Psoas muscle (tissue), 8 donors: ENCODE results near the gene CATSPER2. TPM values are rescaled to one million over a fixed set of nuclear protein-coding genes. Genes with fewer than 3 reads are reported as not detected.
A peak's percentile ranks its signal among the peaks of the same experiment; 100 is the strongest.
"Not testable (repeated sequence)": the region's sequence is repeated elsewhere in the genome, so short reads cannot be mapped to it uniquely, and the experiment has no call there.

ENCODE experiments used
- ATAC-seq, 4 donors: fragments of 200-7000 bp; cut with Tn5 transposase; one replicate each; pipeline ENCODE4 v1.9.1; 2020; ENCODE audit warnings: moderate library complexity in 3 of 4, mild to moderate bottlenecking in 2 of 4
- DNase-seq, 2 donors: peaks; one replicate each; pipeline ENCODE4 v3.0.0-alpha.2; 2020
- H3K27ac ChIP-seq: fragments of 200-600 bp; one replicate; pipeline ENCODE4 v1.8.0; 2022
- H3K27me3 ChIP-seq, 3 donors: fragments of 200-600 bp in 1 of 3; one replicate each; pipeline versions ENCODE4 v1.6.1 to v1.8.0; 2013 to 2022; ENCODE audit warnings: low read length in 2 of 3, mild to moderate bottlenecking in 2 of 3, moderate library complexity in 1 of 3; ENCODE audit not compliant: insufficient read depth in 3 of 3
- H3K36me3 ChIP-seq, 2 donors: fragments of 200-600 bp in 1 of 2; one replicate each; pipeline versions ENCODE4 v1.6.1 to v1.8.0; 2013 to 2022; ENCODE audit warnings: low read depth in 1 of 2, mild to moderate bottlenecking in 1 of 2, moderate library complexity in 1 of 2; ENCODE audit not compliant: insufficient read depth in 1 of 2
- H3K4me1 ChIP-seq: fragments of 200-600 bp; one replicate; pipeline ENCODE4 v1.8.0; 2022
- H3K4me3 ChIP-seq: fragments of 200-600 bp; one replicate; pipeline ENCODE4 v1.8.0; 2022; ENCODE audit warnings: mild to moderate bottlenecking
- H3K9me3 ChIP-seq: fragments of 200-600 bp; one replicate; pipeline ENCODE4 v1.8.0; 2022
- WGBS, 3 donors: extraction: QIAGEN DNeasy Blood & Tissue Kit; methylation state at CpG; one replicate each; pipeline versions ENCODE4 v1.1.6 to v1.1.7; 2013; 5-methylcytosine and 5-hydroxymethylcytosine counted together
- intact Hi-C, 2 donors: fragments of 100-400 bp; cut with DNase I; formaldehyde crosslinking; loops; one replicate each; pipeline versions ENCODE4 v1.11.0 to v1.14.2; 2022
- polyA plus RNA-seq, 3 donors: library from polyadenylated mRNA; stranded (reverse); fragments of 200-250 nt; gene quantifications; one replicate each; pipeline ENCODE4 v1.2.3, GENCODE V29; 2013
- total RNA-seq, 4 donors: library from RNA; stranded (reverse); fragmentation: NEBNext Ultra II Directional in 2 of 4; extraction: Animal tissue kit (Norgen Biotek cat#: 25700) in 2 of 4; gene quantifications; one replicate each; pipeline versions ENCODE4 v1.2.1 to v1.2.4, GENCODE V29; 2021 to 2023
- donor health status: healthy with polysubstance abuse.
- donor health status: DM: no; HTN: no; CAD: no; lungs with moderate emphysema.
- donor health status: Bipolar disorder and iron deficiency.
- donor health status: healthy.
- donor health status: DM: yes; HTN: yes; CAD: no.
- donor health status: DM: no; HTN: no; CAD: no.
- donor health status: DM: no; HTN: no; CAD: no.
- donor health status: DM: yes; HTN: yes; CAD: no.

The CATSPER2 gene
- total and polyA plus RNA-seq, 7 donors = 0.80 to 3.2 (median 1.3) TPM

GRCh38 chr15:43593328-43594190 lies 55.1 kb downstream of the CATSPER2 start, which contains the start of gene CKMT1B:
Gene CKMT1B, plus strand, starts transcription at chr15:43594027. Its CDS starts 192 bp downstream, at chr15:43594219.
- H3K36me3 ChIP-seq, H3K4me3 ChIP-seq, DNase-seq, H3K27ac ChIP-seq, intact Hi-C loops, H3K4me1 ChIP-seq, H3K27me3 ChIP-seq, H3K9me3 ChIP-seq: not testable (repeated sequence)
- ATAC-seq = peak; percentile 33 to 50 (median 37)
- WGBS, 3 donors = no CpG with 5 or more reads among the region's 43 CpGs

GRCh38 chr15:43592841-43593240 lies 55.8 kb downstream of the CATSPER2 start:
- H3K9me3 ChIP-seq, intact Hi-C loops, H3K4me1 ChIP-seq, DNase-seq, H3K27me3 ChIP-seq, H3K36me3 ChIP-seq, ATAC-seq, H3K4me3 ChIP-seq, H3K27ac ChIP-seq: not testable (repeated sequence)
- 14 to 21% (median 16%) methylated on average over 4 of the region's 8 CpGs for WGBS, 3 donors

- ATAC-seq = peak; percentile 99 to 100 (median 99)
- WGBS, 3 donors = no CpG with 5 or more reads among the region's 54 CpGs
Observed at GRCh38 chr15:43589778-43590466, 58.7 kb downstream of the CATSPER2 start, which contains the start of gene PPIP5K1. Gene PPIP5K1, minus strand, starts transcription at chr15:43590208. Its CDS starts 5,704 bp downstream, at chr15:43584504.

More at GRCh38 chr15:43589778-43590466, 58.7 kb downstream of the CATSPER2 start, which contains the start of gene PPIP5K1:
- H3K4me1 ChIP-seq, H3K27ac ChIP-seq, intact Hi-C loops, DNase-seq, H3K9me3 ChIP-seq, H3K27me3 ChIP-seq, H3K36me3 ChIP-seq, H3K4me3 ChIP-seq: not testable (repeated sequence)

Other genes starting within 250 kb of the CATSPER2 start
- 10 to 100 TPM; 11.6 to 31.3 (median 24.2) TPM for gene TP53BP1, start 155.7 kb downstream of the CATSPER2 start, total RNA-seq
- gene TP53BP1, start 155.7 kb downstream of the CATSPER2 start, polyA plus RNA-seq = 10 to 100 TPM in 2 of 3 donors, 1 to 10 TPM in 1; 7.4 to 13.9 (median 12.8) TPM
- gene MAP1A, start 131.2 kb downstream of the CATSPER2 start, total RNA-seq = 10 to 100 TPM in 1 of 4 donors, 1 to 10 TPM in 3; 2.7 to 25.1 (median 7.9) TPM
- 1 to 10 TPM in 2 of 3 donors, under 1 TPM in 1; 0.63 to 1.7 (median 1.3) TPM for gene MAP1A, start 131.2 kb downstream of the CATSPER2 start, polyA plus RNA-seq
- gene PPIP5K1, start 58.6 kb downstream of the CATSPER2 start, total RNA-seq = 10 to 100 TPM; 19.3 to 37.3 (median 27.9) TPM
- 10 to 100 TPM in 1 of 3 donors, 1 to 10 TPM in 2; 4.5 to 14.2 (median 5.2) TPM for gene PPIP5K1, start 58.6 kb downstream of the CATSPER2 start, polyA plus RNA-seq
- under 1 TPM in 1 of 4 donors, not detected in 3; 0.21 TPM for gene CKMT1B, start 54.8 kb downstream of the CATSPER2 start, total RNA-seq
- under 1 TPM in 2 of 3 donors, not detected in 1; 0.10 to 0.14 TPM for gene CKMT1B, start 54.8 kb downstream of the CATSPER2 start, polyA plus RNA-seq
- under 1 TPM in 3 of 4 donors, not detected in 1; 0.08 to 0.62 (median 0.20) TPM for gene STRC, start 30.0 kb downstream of the CATSPER2 start, total RNA-seq
- under 1 TPM in 2 of 3 donors, not detected in 1; 0.10 to 0.31 TPM for gene STRC, start 30.0 kb downstream of the CATSPER2 start, polyA plus RNA-seq
- not detected for gene CKMT1A, start 45.0 kb upstream of the CATSPER2 start, total RNA-seq
- gene CKMT1A, start 45.0 kb upstream of the CATSPER2 start, polyA plus RNA-seq = under 1 TPM; 0.03 to 0.14 (median 0.12) TPM
- 10 to 100 TPM; 49.5 to 81.9 (median 66.7) TPM for gene PDIA3, start 97.6 kb upstream of the CATSPER2 start, total RNA-seq
- gene PDIA3, start 97.6 kb upstream of the CATSPER2 start, polyA plus RNA-seq = 10 to 100 TPM; 48.0 to 89.0 (median 50.0) TPM
- gene ELL3, start 128.1 kb upstream of the CATSPER2 start, total RNA-seq = 1 to 10 TPM; 1.3 to 8.5 (median 2.3) TPM
- 1 to 10 TPM; 1.5 to 4.6 (median 4.1) TPM for gene ELL3, start 128.1 kb upstream of the CATSPER2 start, polyA plus RNA-seq
- gene SERF2, start 143.5 kb upstream of the CATSPER2 start, total RNA-seq = 1,000 to 10,000 TPM in 1 of 4 donors, 100 to 1,000 TPM in 3; 471 to 1,023 (median 623) TPM
- gene SERF2, start 143.5 kb upstream of the CATSPER2 start, polyA plus RNA-seq = 1,000 to 10,000 TPM; 1,091 to 1,648 (median 1,147) TPM
- gene SERINC4, start 151.4 kb upstream of the CATSPER2 start, total RNA-seq = under 1 TPM; 0.18 to 0.30 (median 0.21) TPM
- under 1 TPM; 0.15 to 0.93 (median 0.57) TPM for gene SERINC4, start 151.4 kb upstream of the CATSPER2 start, polyA plus RNA-seq
- 10 to 100 TPM; 17.7 to 28.0 (median 18.9) TPM for gene HYPK, start 151.8 kb upstream of the CATSPER2 start, total RNA-seq
- 10 to 100 TPM in 2 of 3 donors, under 1 TPM in 1; 0.77 to 36.5 (median 26.4) TPM for gene HYPK, start 151.8 kb upstream of the CATSPER2 start, polyA plus RNA-seq
- gene MFAP1, start 175.8 kb upstream of the CATSPER2 start, total RNA-seq = 10 to 100 TPM; 18.0 to 21.4 (median 20.7) TPM
- gene MFAP1, start 175.8 kb upstream of the CATSPER2 start, polyA plus RNA-seq = 10 to 100 TPM; 17.2 to 31.4 (median 23.5) TPM
- gene WDR76, start 178.2 kb upstream of the CATSPER2 start, total RNA-seq = under 1 TPM; 0.47 to 0.88 (median 0.75) TPM
- gene WDR76, start 178.2 kb upstream of the CATSPER2 start, polyA plus RNA-seq = under 1 TPM; 0.34 to 0.70 (median 0.59) TPM